Suprapubic skin (tissue), 4 donors: ENCODE data around the gene ATXN1. TPM values are rescaled to one million over a fixed set of nuclear protein-coding genes. Genes with fewer than 3 reads are reported as not detected.

Source experiments
- DNase-seq, 2 donors: peaks; one replicate each; pipeline ENCODE4 v3.0.0-alpha.2; 2019; ENCODE audit warnings: low spot score in 2 of 2
- H3K27ac ChIP-seq: fragments of 200-600 bp; sonication (generic); one replicate; pipeline ENCODE4 v1.5.1; 2019
- H3K27me3 ChIP-seq: fragments of 200-600 bp; sonication (generic); one replicate; pipeline ENCODE4 v1.5.1; 2019
- H3K36me3 ChIP-seq: fragments of 200-600 bp; sonication (generic); one replicate; pipeline ENCODE4 v1.5.1; 2019
- H3K4me1 ChIP-seq: fragments of 200-600 bp; sonication (generic); one replicate; pipeline ENCODE4 v1.5.1; 2019
- H3K4me3 ChIP-seq: fragments of 200-600 bp; sonication (generic); one replicate; pipeline ENCODE4 v1.5.1; 2019; ENCODE audit warnings: mild to moderate bottlenecking
- H3K9me3 ChIP-seq: fragments of 200-600 bp; sonication (generic); one replicate; pipeline ENCODE4 v1.5.1; 2019
- EP300 ChIP-seq: sonication (generic); formaldehyde crosslinking; IDR thresholded peaks from one replicate; pipeline ENCODE4 v1.6.1; 2017; ENCODE audit warnings: antibody characterized with exemption
- POLR2A ChIP-seq, 2 donors: fragments of 450-650 bp; IDR thresholded peaks; one replicate each; pipeline ENCODE4 v1.6.1; 2017; ENCODE audit warnings: antibody characterized with exemption in 2 of 2, mild to moderate bottlenecking in 2 of 2, moderate library complexity in 2 of 2
- POLR2AphosphoS5 ChIP-seq, 3 donors: sonication (generic); formaldehyde crosslinking; IDR thresholded peaks; one replicate each; pipeline ENCODE4 v1.6.1; 2017; ENCODE audit warnings: antibody characterized with exemption in 3 of 3
- WGBS: methylation state at CpG from one replicate; pipeline ENCODE4 v1.1.5; 2018; 5-methylcytosine and 5-hydroxymethylcytosine counted together
- total RNA-seq, 4 donors: library from RNA; depleted of rRNA; stranded (reverse); fragments of >200 nt; gene quantifications; one replicate each; pipeline ENCODE4 v1.1.0, GENCODE V29; 2016
- TF ChIP-seq, protein P1 (sequence below), 2 donors: fragments of 200-600 bp in 1 of 2; fragments of 450-650 bp in 1 of 2; sonication (generic) in 1 of 2; IDR thresholded peaks; one replicate each; pipeline ENCODE4 v1.5.1; 2016 to 2019; ENCODE audit warnings: antibody characterized with exemption in 2 of 2, mild to moderate bottlenecking in 1 of 2, moderate library complexity in 1 of 2

The ATXN1 gene
- total RNA-seq, 4 donors from 2014 or later = 32.8 to 95.4 (median 42.4) TPM

DNA sequence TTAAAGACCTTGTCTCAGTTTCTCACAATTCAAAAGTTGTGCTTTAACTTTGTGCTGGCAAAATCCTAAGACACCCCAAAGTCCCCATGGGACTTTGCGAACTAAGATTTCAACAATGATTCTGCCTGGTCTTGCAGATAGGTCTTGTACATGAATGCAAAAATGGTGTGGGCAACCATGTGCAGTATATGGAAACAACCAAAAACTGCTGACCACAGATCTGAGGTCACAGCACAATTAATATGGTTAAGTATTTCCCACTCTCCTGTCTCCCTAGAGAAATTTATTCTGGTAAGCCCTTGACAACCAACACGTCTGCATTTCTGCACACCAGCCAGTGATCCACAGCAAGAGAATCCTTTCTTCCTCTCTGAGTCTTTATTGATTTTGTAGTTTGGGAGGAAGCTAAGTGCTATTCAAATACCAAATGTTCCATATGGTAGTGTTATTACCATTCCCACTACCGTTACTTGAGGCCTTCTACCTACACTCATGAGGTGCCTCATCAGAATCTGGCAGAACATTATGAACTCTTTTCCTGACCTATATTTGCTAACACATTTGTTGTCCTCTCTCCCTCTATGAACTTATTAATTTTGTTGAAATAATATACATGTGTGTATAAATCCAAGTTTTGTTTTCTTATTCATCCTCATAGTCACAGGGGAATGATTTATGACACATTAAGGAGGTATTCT is 178.7 kb downstream of the ATXN1 start:
- no peaks in the 10 kb centered on the region for H3K27me3 ChIP-seq
- DNase-seq = no peak
- no peak overlapping the region for H3K27ac ChIP-seq
- H3K4me3 ChIP-seq = no peak overlapping the region
- peaks cover 25% of the 10 kb centered on the region for H3K36me3 ChIP-seq
- no peaks in the 10 kb centered on the region for H3K9me3 ChIP-seq
- no peaks in the 10 kb centered on the region for H3K4me1 ChIP-seq
- TF ChIP-seq POLR2AphosphoS5 (IDR thresholded peaks at IDR 0.05) (no peak), POLR2A (IDR thresholded peaks at IDR 0.05) (no peak), EP300 (no peak)
- TF ChIP-seq, protein P1, sequence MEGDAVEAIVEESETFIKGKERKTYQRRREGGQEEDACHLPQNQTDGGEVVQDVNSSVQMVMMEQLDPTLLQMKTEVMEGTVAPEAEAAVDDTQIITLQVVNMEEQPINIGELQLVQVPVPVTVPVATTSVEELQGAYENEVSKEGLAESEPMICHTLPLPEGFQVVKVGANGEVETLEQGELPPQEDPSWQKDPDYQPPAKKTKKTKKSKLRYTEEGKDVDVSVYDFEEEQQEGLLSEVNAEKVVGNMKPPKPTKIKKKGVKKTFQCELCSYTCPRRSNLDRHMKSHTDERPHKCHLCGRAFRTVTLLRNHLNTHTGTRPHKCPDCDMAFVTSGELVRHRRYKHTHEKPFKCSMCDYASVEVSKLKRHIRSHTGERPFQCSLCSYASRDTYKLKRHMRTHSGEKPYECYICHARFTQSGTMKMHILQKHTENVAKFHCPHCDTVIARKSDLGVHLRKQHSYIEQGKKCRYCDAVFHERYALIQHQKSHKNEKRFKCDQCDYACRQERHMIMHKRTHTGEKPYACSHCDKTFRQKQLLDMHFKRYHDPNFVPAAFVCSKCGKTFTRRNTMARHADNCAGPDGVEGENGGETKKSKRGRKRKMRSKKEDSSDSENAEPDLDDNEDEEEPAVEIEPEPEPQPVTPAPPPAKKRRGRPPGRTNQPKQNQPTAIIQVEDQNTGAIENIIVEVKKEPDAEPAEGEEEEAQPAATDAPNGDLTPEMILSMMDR (IDR thresholded peaks at IDR 0.05) = no peak
- WGBS = 86% methylated on average over 3 of the region's 3 CpGs

DNA sequence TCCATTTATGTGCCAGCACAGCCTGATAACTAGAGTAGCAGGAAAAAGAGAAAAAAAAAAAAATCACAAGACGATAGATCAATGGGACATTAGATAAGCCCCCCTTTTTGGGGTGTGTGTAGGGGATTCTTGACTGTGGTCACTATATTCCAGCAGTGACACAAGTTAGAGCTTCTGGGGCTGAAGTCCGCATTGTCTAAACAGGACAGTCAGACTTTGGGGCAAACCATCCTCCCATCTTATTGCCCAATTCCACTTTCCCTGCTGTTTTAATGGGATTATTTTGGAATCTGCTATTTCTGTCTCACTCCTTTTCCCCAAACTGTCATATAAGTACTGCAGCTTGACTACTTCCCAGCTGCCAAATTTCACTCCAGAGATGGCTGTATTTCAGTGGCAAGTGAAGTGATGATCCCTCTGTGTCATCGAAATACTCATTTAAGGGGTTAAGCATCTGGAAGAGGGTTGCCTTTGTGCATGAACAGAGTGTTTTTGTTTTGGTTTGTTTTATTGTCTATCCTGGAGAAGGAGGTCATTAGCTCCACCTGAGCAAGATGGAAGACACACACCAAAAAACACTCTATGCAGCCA is 182.5 kb downstream of the ATXN1 start:
- Histone ChIP-seq H3K4me1 (peaks cover 6% of the 10 kb centered on the region), H3K4me3 (no peak overlapping the region), H3K9me3 (no peaks in the 10 kb centered on the region), H3K27me3 (no peaks in the 10 kb centered on the region), H3K27ac (no peak overlapping the region), H3K36me3 (peaks cover 13% of the 10 kb centered on the region)
- DNase-seq = no peak
- WGBS = 81% methylated on average over 3 of the region's 3 CpGs
- TF ChIP-seq POLR2A (IDR thresholded peaks at IDR 0.05) (no peak), POLR2AphosphoS5 (IDR thresholded peaks at IDR 0.05) (no peak), EP300 (no peak)
- TF ChIP-seq, protein P1 (IDR thresholded peaks at IDR 0.05) = no peak

DNA sequence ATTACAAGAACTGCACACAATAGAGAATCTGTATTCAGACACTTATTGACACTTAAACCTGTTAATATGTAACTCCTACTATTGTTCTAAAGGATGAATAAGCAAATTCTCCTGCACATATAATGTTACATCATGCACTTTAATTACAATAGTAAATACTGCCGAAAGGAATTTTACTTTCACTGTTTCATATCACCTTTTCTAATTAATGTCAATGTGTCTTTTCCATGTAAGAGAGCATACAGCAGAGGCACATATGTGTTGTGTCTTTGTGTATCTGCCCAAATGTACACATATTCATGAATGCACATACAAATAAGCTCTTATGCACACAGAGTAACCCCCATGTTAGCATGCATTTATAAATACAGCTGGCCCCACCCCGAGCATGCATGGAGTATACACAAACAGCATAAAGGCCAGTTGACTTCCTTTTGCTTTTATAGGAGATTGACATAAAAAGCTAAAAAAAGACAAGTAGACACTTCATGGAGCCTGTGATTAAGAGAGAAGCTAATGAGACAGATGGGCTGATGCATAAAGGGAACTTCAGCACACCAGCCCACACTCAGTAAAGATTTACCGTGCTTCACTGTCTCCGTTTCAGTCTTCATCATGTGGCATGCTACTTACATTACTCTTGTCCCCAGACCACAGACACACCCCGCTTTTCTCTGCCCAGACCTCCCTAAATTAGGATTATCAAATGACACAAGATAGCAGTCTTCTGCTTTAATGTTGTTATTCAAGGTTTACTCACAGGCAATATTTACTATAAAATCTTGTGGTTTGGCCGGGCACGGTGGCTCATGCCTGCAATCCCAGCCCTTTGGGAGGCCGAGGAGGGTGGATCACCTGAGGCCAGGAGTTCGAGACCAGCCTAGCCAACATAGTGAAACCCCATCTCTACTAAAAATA is 184.6 kb downstream of the ATXN1 start:
- no peak for DNase-seq
- H3K27me3 ChIP-seq = no peaks in the 10 kb centered on the region
- no peak overlapping the region for H3K4me3 ChIP-seq
- peaks cover 6% of the 10 kb centered on the region for H3K4me1 ChIP-seq
- TF ChIP-seq, protein P1 (IDR thresholded peaks at IDR 0.05) = no peak
- WGBS = 74% methylated on average over 9 of the region's 9 CpGs
- H3K9me3 ChIP-seq = no peaks in the 10 kb centered on the region
- no peak overlapping the region for H3K27ac ChIP-seq
- no peaks in the 10 kb centered on the region for H3K36me3 ChIP-seq

DNA sequence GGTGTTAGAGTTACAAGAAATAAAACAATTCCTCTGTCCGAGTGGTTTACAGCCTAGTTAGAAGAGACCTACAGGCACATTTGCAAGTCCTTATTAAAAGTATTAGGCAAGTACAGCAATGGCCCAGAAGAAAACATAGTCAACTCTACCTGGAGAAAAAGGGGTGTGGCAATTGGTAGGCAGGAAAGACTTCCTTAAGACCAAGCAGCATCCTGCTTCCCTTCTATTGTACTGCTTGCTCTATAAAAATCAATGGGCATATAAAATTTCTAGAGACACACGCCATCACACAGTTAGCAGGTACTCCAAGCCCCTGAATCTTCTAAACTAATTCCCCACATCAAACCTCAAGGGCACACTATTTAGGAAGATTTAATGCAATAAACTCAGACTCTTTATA is 185.6 kb downstream of the ATXN1 start:
- Histone ChIP-seq H3K4me1 (peaks cover 6% of the 10 kb centered on the region), H3K27me3 (no peaks in the 10 kb centered on the region), H3K9me3 (no peaks in the 10 kb centered on the region), H3K27ac (no peak overlapping the region), H3K36me3 (no peaks in the 10 kb centered on the region), H3K4me3 (no peak overlapping the region)
- WGBS = 97% methylated on average over 2 of the region's 2 CpGs
- no peak for DNase-seq
- TF ChIP-seq, protein P1 (IDR thresholded peaks at IDR 0.05) = no peak
- TF ChIP-seq EP300 (no peak), POLR2A (IDR thresholded peaks at IDR 0.05) (no peak), POLR2AphosphoS5 (IDR thresholded peaks at IDR 0.05) (no peak)

DNA sequence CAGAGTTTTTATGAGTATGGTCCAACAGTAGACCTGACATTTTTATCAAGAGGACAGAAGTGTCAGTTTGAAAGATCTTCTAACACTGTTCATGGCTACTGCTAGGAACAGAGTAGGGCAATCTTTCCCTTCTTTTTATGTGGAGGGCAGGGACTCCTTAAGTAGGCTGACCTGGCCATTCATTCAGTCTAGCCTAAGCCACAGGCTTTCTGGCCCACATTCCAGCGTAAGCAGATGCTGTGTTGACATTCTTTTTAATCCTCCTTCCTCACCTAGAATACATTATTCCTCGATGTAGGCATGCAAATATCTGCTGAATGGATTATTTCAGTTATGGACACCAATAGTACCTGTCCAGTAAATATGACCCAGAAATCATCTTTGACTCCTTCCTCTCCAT is 188.3 kb downstream of the ATXN1 start:
- no peaks in the 10 kb centered on the region for H3K27me3 ChIP-seq
- no peak for DNase-seq
- 85% methylated on average over 2 of the region's 2 CpGs for WGBS
- no peak for TF ChIP-seq POLR2AphosphoS5 (IDR thresholded peaks at IDR 0.05)
- TF ChIP-seq, protein P1 (IDR thresholded peaks at IDR 0.05) = no peak
- no peak for TF ChIP-seq POLR2A (IDR thresholded peaks at IDR 0.05)
- no peak for TF ChIP-seq EP300
- H3K27ac ChIP-seq = no peak overlapping the region
- no peaks in the 10 kb centered on the region for H3K36me3 ChIP-seq
- no peak overlapping the region for H3K4me3 ChIP-seq
- H3K9me3 ChIP-seq = no peaks in the 10 kb centered on the region
- peaks cover 10% of the 10 kb centered on the region for H3K4me1 ChIP-seq
